Smooth muscle cell (in vitro differentiated cells): ENCODE results near the gene ATP6V0A4. TPM values are rescaled to one million over a fixed set of nuclear protein-coding genes. Genes with fewer than 3 reads are reported as not detected.

Experiments
- polyA plus RNA-seq: library from polyadenylated mRNA; unstranded; fragments of >200 nt; fragmentation: Nextera tagmentation; extraction: Ambion mirVana; gene quantifications from 2 replicates; pipeline ENCODE4 v1.2.1, GENCODE V29; 2016
- total RNA-seq: library from RNA; depleted of rRNA; stranded (reverse); fragments of >200 nt; gene quantifications from 2 replicates; pipeline ENCODE4 v1.2.3, GENCODE V29; 2014

ATP6V0A4 gene
- total and polyA plus RNA-seq, 2 experiments from 2014 or later: 0.40 TPM; not detected in 1

Other genes with a start within 250 kb of the ATP6V0A4 start
- gene SVOPL, start 96.8 kb downstream of the ATP6V0A4 start, total RNA-seq: 0.31 TPM in 1 of 2 replicates, not detected in the other
- gene SVOPL, start 96.8 kb downstream of the ATP6V0A4 start, polyA plus RNA-seq: 0.96 TPM in 1 of 2 replicates, not detected in the other
- gene TMEM213, start 202 bp downstream of the ATP6V0A4 start, total RNA-seq: not detected in 2 replicates
- gene TMEM213, start 202 bp downstream of the ATP6V0A4 start, polyA plus RNA-seq: not detected in 2 replicates
- 7.1 TPM in 2 replicates for gene KIAA1549, start 183.2 kb upstream of the ATP6V0A4 start, total RNA-seq
- gene KIAA1549, start 183.2 kb upstream of the ATP6V0A4 start, polyA plus RNA-seq: 4.1 and 5.9 TPM in 2 replicates
- 47.2 and 56.6 TPM in 2 replicates for gene ZC3HAV1L, start 237.8 kb upstream of the ATP6V0A4 start, total RNA-seq
- 17.0 and 20.0 TPM in 2 replicates for gene ZC3HAV1L, start 237.8 kb upstream of the ATP6V0A4 start, polyA plus RNA-seq